GOT3 (cell line): ENCODE results near the gene USP16.

Experiments used
- DNase-seq: peaks from one replicate; lab custom pipeline; 2025; ENCODE audit warnings: mixed read lengths; lab: John Stamatoyannopoulos, UW

The USP16 gene

GRCh38 chr21:29083306-29083705, 58.8 kb downstream of the USP16 start:
- no peak for DNase-seq

DNA sequence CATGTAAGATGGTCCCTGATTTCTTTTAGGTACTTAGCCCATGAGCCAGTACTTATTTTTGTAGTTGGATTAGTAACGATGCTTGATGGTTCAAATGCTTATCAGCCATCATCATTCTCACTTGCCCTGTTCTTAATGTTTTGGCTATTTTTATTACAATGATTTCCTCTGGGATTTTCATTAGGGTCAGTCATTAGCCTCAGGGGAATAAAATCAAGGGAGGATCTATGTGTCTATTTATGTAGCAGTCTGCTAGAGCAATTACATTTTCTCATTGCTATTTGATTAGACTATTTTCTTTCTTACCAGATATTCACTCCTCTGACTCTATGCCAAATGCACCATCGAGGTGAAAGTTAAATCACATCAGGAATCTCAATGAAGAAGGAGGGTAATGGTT, 59.9 kb downstream of the USP16 start:
- no peak for DNase-seq

- no peak for DNase-seq
Observed at GRCh38 chr21:29085106-29085752, 60.8 kb downstream of the USP16 start.

GRCh38 chr21:29091033-29091432, 66.6 kb downstream of the USP16 start:
- DNase-seq, result no peak

DNA sequence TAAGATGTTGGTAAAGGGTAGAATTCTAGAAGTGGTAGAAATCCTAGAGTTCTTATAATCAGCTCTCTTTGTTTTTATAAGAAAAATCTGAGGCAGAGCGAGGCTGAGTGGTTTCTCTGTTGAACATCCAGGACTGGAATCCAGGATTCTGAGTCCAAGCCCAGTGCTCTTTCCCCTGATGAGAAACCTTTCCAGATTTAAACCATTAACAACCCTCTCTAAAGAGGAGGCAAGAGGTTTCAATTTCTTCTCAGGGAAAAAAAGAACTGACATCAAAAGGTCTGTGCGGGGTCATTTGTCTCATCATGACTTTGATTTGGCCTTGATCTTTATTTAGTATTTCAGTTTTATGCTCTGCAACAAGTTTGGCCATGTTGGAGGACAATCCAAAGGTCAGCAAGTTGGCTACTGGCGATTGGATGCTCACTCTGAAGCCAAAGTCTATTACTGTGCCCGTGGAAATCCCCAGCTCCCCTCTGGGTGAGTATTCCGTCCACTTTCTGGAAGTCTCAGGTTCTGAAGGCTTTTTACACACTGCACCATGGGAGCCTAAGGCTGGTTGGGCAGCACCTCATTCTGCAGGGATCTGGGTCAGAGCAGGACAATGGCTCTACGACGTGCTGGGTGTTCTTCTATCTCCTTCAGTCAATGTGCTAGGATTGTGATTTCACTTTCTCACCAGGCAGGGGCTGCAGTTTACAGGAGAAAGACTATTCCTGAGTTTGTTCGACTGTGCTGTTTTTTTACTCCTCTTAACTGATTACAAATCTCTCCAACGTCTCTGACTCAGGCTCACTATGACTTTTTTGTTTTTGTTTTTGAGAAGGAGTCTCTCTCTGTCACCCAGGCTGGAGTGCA, 67.9 kb downstream of the USP16 start:
- DNase-seq, result no peak

DNA sequence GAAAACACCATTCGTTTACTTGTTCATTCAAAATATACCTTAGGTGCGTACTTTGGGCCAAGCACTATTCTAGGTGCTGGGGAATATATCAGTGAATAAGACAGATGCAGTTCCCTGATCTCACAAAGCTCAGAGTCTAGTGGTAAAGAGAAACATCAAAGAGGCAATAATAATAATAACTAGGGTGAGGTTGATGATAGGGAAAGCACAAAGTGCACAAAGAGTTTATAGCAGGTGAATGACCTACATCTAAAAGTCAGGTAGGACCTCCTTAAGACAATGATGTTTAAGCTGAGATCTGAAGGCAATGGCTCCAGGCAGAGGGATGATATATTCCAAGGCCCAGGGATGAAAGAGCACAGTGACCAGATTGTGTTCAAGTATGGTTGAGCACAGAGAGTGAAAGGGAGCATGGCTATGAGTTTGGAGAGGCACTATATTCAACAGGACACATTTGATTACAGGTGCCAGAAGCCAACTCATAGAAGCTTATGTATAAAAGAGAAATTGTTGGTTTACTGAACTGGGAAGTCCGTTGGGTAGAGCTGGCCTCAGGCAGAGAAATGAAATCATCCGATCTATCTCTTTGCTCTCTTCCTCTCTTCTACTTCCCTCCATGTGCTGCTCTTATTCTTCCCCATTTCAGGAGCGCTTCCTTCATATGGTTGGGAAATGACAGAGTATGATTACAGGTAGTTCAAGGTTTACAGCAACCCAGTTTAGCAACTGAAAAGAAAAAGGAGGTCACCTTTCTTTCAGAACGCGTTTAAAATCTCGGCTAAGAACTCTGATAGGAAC, 71.9 kb downstream of the USP16 start:
- DNase-seq, result no peak

DNA sequence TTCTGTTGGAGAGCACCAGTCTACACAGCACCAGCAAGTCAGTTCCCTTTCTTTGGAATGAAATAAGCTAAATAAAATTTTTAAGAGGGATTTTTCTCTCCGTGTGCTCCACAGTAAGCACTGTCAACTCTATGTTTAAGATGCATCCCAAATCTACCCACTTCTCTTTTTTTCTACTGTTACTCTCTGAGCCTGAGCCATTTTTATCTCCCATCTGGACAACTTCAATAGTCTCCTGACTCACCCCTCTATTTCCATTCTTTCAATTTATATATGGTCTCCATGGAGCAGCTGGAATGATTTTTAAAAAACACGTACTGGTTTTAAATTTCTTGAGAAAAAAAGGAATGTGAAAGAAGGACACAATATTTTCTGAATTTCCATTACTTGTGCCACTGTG, 73.7 kb downstream of the USP16 start:
- DNase-seq, result no peak

DNA sequence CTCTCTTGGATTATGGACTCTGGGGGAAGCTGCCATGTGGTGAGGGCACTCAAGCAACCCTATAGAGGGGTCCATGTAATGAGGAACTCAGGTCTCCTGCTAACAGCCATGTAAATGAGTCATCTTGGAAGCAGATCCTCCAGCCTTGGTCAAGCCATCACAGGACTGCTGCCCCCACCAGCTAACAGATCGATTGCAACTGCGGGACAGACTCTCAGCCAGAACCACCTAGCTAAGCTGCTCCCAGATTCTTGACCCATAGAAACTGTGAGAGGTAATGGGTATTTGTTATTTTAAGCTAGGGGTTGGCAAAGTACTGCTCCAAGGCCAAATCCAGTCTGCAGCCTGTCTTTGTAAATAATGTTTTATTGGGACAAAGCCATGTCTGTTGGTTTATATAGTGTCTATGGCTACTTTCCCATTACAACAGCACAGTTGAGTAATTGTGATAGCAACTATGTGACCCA, 78.4 kb downstream of the USP16 start:
- no peak for DNase-seq
